HG02981 (cell line): Measurements from ENCODE around the gene LMTK3.

Source experiments
- ATAC-seq: cut with Tn5 transposase; IDR thresholded peaks from one replicate; pipeline ENCODE4 v1.9.1; 2021; ENCODE audit warnings: mild to moderate bottlenecking, moderate library complexity; ENCODE audit not compliant: unreplicated experiment

The LMTK3 gene

GRCh38 chr19:48473161-48473966, 38.3 kb downstream of the LMTK3 start:
- no peak for ATAC-seq

GRCh38 chr19:48471836-48472235, 39.8 kb downstream of the LMTK3 start:
- ATAC-seq = no peak

GRCh38 chr19:48470856-48471255, 40.8 kb downstream of the LMTK3 start:
- no peak for ATAC-seq

GRCh38 chr19:48469934-48470680, 41.5 kb downstream of the LMTK3 start:
- no peak for ATAC-seq

DNA sequence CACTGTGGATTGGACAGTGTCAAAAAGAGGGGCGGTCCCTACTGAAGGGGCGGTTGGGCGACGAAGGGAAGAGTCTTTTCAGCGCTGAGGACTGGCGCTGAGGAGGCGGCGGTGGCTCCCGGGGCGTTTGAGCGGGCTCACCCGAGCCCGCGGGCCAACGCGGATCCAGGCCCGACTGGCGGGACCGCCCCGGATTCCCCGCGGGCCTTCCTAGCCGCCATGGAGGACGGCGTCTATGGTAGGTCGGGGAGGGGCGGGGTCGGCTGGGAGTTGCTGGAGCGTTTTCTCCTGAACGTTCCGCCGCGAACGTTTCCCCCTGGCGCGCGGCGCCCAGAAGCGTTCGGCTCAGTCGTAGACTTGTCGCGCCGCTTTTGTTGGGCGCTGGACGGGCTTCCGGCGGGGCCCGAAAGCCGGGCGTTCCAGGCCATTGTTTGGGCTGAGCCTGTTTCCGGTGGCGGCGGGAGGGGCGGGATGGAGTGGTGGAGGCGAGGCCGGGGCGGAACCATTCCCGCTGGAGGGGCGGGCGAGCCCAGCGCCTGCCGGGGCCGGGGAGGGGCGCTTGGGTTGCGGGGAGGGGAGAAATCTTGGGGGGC, 42.2 kb downstream of the LMTK3 start, which contains the start of gene CYTH2:
Gene CYTH2 (plus strand): TSS at position 81 of the 593 bp plus-strand sequence. CDS start 139 bp downstream, at position 220.
- peak; percentile 19 for ATAC-seq

DNA sequence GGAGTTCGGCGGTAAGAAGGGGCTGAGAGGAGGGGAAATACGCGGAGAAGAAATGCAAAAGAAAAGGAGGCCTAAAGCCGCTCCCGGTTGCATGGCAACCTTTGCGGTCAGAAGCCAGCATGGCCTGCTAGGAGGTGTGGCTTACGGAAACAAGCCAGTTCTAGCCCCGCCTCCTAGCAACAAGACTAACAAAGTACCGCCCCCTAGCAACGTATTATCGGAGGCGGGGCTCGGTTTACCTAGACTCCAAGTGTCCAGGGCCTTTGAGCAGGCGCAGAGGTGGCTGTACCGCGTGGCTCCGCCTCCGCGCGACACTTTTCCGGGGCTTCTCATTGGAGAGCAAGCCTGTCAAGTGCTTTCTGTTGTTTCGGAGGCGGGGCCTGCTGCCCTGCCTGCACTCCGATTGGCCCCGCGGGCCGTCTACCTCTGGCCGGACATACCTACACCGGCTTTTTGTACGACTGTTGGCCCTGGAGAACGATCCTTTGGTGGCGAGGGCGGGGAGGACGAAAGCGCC, 42.8 kb downstream of the LMTK3 start:
- ATAC-seq = peak; percentile 87

DNA sequence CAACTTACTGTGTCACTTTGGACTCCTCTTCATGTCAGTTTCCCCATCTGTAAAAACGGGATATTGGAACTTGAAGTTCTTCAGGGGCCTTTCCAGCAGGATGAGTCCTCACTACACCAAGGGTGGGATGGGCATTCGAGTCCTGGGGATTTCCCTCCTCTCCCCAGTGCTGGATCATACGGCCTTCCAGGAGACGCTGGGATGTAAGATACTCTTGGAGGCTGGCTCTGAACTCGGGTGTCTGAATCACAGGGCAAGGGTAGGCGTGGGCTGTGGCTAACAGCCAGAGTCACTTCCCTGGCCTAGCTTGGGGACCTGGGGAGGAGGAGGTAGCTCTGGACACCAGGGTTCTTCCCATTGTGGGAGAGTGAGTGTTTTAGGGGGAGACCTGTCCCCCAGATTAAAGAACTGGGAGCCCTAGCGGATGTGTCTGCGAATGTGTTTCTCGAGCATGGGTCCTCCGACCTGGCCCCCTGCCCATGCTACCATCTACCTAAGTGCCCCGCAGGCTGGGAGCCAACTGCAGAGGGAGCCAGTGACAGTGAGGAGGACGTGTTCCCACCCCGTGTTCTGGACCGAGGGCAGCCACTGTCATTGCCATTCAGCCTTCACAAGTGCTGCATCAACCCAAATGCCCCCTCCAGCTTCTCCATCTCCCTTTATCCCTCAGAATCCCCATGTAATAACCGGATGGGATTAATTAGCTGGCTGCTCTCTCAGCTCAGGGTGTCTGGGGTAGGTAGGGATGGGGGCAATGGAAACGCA, 44.9 kb downstream of the LMTK3 start:
- no peak for ATAC-seq

DNA sequence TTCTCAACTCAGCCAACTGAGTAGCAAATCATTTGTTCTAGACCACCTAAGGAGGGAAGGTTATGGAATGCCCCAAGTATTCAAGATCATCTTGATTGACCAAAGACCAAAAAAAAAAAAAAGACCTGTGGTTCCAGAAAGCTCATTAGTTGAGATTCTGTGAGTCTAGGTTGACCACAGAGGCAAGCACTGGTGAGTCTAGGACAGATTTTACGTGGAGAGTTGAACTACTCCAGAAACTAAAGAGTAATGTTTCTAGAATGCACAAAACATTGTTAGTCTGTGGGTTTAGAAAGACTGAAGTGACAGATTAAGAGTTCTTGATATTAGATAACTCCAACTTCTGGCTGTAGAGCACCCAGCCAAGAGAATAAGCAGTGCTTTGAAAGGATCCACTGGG, 46.4 kb downstream of the LMTK3 start:
- ATAC-seq = no peak

GRCh38 chr19:48461982-48462655, 49.5 kb downstream of the LMTK3 start:
- ATAC-seq = no peak

- no peak for ATAC-seq
Observed at GRCh38 chr19:48461651-48461981, 50.0 kb downstream of the LMTK3 start.

DNA sequence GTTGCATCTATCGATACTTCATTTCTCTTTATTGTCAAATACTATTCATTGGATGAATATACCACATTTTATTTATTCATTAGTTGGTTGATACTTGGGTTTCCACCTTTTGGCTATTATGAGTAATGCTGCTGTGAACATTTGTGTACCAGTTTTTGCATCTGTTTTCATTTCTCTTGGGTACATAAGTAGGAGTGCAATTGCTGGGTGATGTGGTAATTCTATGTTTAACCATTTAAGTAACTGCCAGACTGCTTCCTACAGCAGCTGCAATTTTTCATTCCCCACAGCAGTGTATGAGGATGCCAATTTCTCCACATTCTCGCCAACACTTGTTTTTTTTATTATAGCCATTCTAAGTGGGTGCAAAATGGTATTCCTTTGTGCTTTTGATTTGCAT, 53.6 kb downstream of the LMTK3 start:
- no peak for ATAC-seq

DNA sequence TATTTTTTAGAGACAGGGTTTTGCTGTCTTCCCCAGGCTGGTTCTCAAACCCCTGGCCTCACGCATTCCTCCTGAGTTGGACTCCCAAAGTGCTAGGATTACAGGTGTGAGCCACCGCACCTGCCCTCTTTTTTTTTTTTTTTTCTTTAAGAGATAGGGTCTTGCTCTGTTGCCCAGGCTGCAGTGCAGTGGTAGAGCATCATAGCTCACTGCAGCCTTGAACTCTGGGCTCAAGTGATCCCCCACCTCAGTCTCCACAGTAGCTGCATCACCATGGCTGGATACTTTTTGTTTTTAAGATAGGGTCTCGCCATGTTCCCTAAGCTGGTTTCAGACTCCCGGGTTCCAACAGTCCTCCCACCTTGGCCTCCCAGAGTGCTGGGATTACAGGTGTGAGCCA, 54.8 kb downstream of the LMTK3 start:
- no peak for ATAC-seq

- no peak for ATAC-seq
Observed at GRCh38 chr19:48455908-48456562, 55.6 kb downstream of the LMTK3 start.

GRCh38 chr19:48455171-48455907, 56.3 kb downstream of the LMTK3 start, which contains the start of gene KCNJ14:
Gene KCNJ14 (plus strand): TSS chr19:48455574. CDS start chr19:48461725, 6,151 bp downstream.
- ATAC-seq = no peak

- ATAC-seq = no peak
Observed at GRCh38 chr19:48454150-48454730, 57.4 kb downstream of the LMTK3 start.

- no peak for ATAC-seq
Observed at GRCh38 chr19:48452289-48453190, 59.1 kb downstream of the LMTK3 start.

- no peak for ATAC-seq
Observed at GRCh38 chr19:48451624-48452023, 60.0 kb downstream of the LMTK3 start.

DNA sequence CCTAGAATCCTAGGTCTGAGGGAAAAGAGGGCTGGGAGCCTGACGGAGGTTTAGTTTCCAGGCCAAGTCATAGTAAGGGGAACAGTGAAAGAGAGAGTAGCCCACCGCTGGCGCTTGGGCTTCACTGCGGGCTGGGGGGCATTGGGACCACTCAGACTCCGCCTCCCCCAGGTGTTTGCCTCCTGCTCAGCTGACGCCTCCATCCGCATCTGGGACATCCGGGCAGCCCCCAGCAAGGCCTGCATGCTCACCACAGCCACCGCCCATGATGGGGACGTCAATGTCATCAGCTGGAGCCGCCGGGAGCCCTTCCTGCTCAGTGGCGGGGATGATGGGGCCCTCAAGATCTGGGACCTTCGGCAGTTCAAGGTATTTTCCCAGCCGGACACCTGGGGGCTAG, 60.8 kb downstream of the LMTK3 start:
- ATAC-seq = no peak
